ENCODE results near the gene CLCN3.
"Not testable (repeated sequence)": the region's sequence is repeated elsewhere in the genome, so short reads cannot be mapped to it uniquely, and the experiment has no call there.

Gene CLCN3

DNA sequence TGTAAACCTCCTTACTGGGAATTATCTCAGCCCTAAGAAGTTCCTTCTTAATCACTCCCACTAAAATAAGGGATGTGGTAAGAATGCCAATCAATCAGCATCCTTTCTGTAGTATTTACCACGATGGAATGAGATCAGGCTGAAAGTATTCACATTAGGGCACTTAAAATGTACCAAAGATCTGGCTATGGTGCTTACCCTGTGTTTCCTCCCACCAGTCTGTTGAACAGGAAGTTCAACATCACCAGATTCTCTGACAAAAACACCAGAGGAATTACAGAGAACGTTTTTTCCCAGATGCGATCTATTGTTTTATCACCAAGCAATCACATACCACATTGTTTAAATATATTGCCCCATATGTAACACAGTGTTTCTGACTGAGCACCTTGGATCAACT is 2.1 kb upstream of the CLCN3 start:
- peak; percentile 20 for DNase-seq (ENCODE audit: low spot score)

GRCh38 chr4:169618986-169619385 is 1.4 kb upstream of the CLCN3 start:
- no peak for DNase-seq (ENCODE audit: low spot score)

GRCh38 chr4:169619518-169619957 is 840 bp upstream of the CLCN3 start:
- peak; percentile 72 for DNase-seq (ENCODE audit: low spot score)

GRCh38 chr4:169620880-169621248 is 486 bp downstream of the CLCN3 start:
- peak; percentile 22 for DNase-seq (ENCODE audit: low spot score)

- peak; percentile 90 for DNase-seq (ENCODE audit: low spot score)
These were observed 1.5 kb downstream of the CLCN3 start for GRCh38 chr4:169621731-169622492.

GRCh38 chr4:169622566-169622965 is 2.2 kb downstream of the CLCN3 start:
- DNase-seq (ENCODE audit: low spot score) = no peak

GRCh38 chr4:169624012-169624411 is 3.6 kb downstream of the CLCN3 start:
- not testable (repeated sequence) for DNase-seq (ENCODE audit: low spot score)

DNA sequence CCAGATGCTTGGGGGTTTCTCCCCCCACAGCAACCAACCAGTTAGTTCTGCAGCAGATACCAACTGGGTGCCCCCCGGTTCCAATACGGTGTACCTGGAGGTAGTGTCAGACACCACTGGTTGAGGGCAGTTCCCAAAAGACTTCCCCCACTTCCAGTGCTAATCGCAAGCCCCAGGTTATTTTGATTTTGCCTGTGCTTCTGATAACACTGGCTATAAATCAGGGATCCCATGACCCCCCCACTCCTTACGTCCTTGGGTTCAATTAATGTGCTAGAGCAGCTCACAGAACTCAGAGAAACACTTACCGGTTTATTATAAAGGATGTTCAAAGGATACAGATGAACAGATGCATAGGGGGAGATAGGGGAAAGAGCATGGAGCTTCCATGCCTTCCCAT is 5.5 kb downstream of the CLCN3 start:
- no peak for DNase-seq (ENCODE audit: low spot score)

- DNase-seq (ENCODE audit: low spot score) = peak; percentile 27
These were observed 6.2 kb downstream of the CLCN3 start for GRCh38 chr4:169626331-169627282.

GRCh38 chr4:169627307-169627706 is 6.9 kb downstream of the CLCN3 start:
- no peak for DNase-seq (ENCODE audit: low spot score)

DNA sequence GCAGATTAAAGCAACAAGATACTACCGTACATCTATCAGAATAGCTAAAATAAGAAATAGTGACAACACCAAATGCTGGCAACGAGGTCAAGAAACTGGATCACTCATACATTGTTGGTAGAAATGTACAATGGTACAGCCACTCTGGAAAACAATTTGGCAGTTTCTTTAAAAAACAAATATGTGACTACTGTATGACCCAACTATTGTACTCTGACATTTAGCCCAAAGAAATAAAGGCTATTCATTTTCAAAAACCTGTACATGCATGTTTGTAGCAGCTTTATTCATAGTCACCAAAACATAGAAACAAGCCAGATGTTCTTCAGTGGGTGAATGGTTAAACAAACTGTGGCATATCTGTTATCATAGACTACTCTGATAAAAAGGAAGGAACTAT is 8.2 kb downstream of the CLCN3 start:
- no peak for DNase-seq (ENCODE audit: low spot score)

- DNase-seq (ENCODE audit: low spot score) = no peak
These were observed 9.7 kb downstream of the CLCN3 start for GRCh38 chr4:169630069-169630468.

DNA sequence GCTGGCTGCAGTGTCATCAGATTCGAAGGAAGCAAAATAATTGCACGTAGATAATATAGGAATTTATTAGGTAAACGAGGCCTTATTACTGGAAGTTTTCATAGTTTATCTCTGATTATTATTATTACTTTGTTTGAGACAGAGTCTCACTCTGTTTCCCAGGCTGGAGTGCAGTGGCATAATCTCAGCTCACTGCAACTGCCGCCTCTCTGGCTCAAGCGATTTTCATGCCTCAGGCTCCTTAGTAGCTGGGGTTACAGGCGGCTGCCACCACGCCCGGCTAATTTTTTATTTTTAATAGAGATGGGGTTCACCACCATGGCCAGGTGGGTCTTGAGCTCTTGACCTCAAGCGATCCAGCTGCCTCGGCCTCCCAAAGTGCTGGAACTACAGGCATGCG is 12.5 kb downstream of the CLCN3 start:
- DNase-seq (ENCODE audit: low spot score) = no peak

GRCh38 chr4:169634975-169635374 is 14.6 kb downstream of the CLCN3 start:
- no peak for DNase-seq (ENCODE audit: low spot score)

- no peak for DNase-seq (ENCODE audit: low spot score)
These were observed 20.0 kb downstream of the CLCN3 start for GRCh38 chr4:169640261-169640870.

- no peak for DNase-seq (ENCODE audit: low spot score)
These were observed 24.4 kb downstream of the CLCN3 start for GRCh38 chr4:169644802-169645201.

DNA sequence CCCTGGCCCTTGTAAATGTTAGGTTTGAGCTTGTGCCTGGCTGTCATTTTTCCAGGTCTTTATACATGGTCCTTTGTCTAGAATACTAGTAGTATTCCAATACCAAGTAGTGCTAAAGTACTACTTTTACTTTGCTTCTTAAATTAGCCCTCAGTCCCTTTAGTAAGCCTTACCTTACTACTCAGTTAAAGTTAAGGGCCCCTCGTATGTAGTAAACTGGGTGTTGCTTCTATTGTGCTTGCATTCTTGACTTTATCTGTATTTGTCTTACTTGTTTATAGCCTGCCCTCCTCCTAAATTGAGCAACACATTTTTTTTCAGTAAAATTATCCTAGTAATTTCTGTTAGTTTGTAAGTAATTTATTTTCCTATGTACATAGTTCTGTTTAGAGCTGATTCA is 25.2 kb downstream of the CLCN3 start:
- DNase-seq (ENCODE audit: low spot score) = no peak

GRCh38 chr4:169649545-169650226 is 29.3 kb downstream of the CLCN3 start:
- DNase-seq (ENCODE audit: low spot score) = no peak

GRCh38 chr4:169650227-169650936 is 30.0 kb downstream of the CLCN3 start:
- no peak for DNase-seq (ENCODE audit: low spot score)

GRCh38 chr4:169652535-169652934 is 32.2 kb downstream of the CLCN3 start:
- DNase-seq (ENCODE audit: low spot score) = no peak

DNA sequence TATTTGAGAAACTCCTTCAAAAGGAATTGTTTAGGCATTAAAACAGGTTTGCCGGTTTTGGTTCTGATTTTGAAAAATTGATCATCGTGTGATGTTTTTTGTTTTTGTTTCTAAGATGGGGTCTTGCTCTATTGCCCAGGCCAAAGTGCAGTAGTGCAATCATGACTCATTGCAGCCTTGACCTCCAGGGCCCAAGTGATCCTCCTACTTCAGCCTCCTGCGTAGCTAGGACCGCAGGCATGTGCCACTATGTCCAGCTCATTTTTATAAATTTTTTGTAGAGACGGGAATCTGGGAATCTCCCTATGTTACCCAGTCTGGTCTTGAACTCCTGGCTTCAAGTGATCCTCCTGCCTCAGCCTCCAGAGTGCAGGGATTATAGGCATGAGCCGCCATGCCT is 35.0 kb downstream of the CLCN3 start:
- no peak for DNase-seq (ENCODE audit: low spot score)
